ENCODE results near the gene BNIP2.
A peak's percentile ranks its signal among the peaks of the same experiment; 100 is the strongest.
"Not testable (repeated sequence)": the region's sequence is repeated elsewhere in the genome, so short reads cannot be mapped to it uniquely, and the experiment has no call there.

Gene BNIP2, protein sequence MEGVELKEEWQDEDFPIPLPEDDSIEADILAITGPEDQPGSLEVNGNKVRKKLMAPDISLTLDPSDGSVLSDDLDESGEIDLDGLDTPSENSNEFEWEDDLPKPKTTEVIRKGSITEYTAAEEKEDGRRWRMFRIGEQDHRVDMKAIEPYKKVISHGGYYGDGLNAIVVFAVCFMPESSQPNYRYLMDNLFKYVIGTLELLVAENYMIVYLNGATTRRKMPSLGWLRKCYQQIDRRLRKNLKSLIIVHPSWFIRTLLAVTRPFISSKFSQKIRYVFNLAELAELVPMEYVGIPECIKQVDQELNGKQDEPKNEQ

DNA sequence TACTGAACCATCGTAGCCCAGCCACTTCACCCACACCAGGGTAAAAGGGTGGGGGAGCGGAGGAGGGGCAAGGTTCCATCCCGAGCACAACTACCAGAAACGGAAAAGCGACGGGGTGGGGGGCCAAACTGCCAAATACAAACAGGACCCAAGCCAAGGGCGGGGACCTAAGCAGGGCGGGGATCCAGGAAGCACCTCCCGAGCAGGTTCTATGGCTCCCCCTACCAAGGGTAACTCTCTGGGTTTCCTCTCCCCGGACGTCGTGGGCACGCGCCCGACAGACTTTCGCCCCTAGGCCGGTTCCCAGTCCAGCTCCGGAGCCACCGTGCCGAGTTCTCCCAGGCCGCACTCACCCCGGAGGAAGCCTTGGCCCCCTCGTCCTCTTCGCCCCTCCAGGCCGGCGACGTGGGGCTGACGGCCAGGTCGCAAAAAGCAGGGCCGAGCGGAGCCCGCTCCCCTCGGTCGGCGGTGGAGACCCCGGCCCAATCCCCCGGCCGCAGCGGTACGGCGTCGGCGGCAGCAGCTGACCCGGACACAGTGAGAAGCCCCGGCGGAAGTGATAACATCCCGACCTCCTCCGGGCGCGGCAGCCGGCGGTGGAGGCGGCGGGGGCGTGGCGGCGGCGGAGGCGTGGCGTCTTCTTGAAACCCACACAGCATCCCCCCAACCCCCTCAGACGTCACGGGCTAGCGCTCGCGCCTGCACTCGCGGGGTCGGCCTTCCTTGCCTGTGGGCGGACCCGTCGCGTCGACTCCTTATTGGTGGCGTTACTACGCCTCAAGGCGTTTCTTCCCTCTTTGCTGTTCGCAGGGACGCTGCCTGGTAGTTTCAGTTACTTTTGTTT, at the start of gene BNIP2:
Gene BNIP2, minus strand, starts transcription at position 539 of the 844 bp plus-strand sequence. CDS start 6,863 bp downstream, outside the sequence.
- DNase-seq = peak; percentile 97 to 98 (median 98)

DNA sequence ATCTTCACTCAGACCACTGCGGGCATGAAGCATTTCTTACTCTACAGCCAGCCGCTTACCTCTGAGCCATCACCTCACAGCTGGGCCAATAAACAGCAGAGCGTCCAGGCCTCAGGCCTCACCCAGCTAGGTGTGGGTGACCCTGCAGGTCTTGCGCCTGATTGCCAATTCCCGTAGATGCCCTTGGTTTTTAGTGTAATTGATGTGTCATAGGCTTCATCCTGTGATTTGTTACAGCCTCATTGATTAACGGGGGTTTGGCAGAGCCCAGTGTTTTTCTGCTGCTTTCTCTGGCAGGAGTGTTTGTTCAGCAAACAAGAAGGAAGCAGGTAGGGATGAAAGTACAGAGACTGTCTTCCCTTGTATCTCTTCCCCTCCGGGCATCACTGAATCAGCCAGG, 49.6 kb upstream of the BNIP2 start:
- DNase-seq = no peak

DNA sequence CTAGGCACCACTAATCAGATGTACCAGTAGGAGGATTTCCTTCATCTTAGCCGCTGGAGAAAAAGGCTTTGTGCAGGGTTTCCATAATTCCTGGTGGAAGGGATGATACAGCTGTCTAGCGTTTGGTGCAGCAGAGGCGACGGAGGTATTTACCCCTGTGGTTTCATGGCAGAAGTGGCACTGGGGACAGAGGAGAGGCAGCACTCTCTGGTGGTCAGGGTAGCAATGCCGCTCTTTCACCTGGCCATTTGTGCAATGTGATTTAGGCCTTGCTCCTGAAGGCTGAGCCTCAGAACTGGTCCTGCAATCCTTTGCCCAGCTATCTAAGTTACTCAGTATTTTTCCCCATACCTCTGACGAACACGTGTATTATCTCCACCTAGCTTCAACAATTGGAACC, 47.1 kb upstream of the BNIP2 start:
- no peak for DNase-seq

DNA sequence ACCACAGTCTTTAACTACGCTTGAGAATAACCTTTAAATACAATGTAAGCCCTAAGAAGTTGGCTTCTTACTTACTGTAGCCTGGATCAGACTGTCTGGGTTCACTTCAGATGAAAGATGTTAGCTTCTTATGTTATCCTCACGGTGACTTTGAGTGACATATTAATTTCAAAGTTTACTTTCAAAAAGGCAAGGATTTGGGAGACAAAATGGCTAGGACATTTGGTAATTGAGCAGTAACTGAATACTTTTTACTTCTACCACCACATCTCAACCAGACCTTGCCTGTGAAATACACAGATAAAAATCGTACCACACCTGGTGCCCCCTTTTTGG, 36.0 kb upstream of the BNIP2 start:
- no peak for DNase-seq

DNA sequence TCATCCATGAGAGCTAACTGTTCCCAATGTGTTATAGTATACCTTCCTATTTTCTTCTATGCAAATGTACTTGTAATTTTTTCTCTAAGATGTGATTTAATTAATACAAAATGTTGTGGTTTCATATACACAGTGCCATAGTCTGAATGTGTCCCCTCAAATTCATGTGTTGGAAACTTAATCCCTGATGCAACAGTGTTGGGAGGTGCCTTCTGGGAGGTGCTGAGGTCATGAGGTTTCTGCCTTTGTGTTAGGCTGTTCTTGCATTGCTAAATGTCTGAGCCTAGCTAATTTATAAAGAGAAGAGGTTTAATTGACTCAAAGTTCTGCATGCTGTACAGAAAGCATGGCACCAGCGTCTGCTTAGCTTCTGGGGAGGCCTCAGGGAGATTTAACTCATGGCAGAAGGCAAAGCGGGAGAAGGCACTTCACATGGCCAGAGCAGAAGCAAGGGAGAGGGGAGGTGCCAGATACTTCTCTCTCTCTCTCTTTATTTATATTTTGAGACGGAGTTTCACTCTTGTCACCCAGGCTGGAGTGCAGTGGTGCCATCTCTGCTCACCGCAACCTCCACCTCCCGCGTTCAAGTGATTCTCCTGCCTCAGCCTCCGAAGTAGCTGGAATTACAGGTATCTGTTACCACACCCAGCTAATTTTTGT, 34.7 kb upstream of the BNIP2 start:
- DNase-seq = no peak

DNA sequence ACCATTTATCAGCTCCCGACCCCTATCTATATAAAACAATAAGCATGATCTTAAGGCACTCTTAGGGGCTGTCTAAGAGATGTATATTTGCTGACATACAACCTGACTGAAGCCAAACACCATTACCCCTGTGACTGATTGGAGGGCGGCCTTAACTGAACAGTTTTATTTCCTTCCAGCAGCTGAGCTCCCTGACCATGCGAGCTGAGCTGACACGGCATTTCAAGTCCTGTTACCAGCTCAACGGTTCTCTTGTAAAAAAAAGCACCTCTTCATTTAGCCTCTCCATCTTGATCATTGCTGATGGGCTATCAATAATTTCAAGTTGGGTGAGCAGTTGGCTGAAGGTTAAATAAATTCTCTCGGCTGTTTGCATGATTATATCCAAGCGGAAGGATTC, 33.4 kb upstream of the BNIP2 start:
- DNase-seq = no peak

DNA sequence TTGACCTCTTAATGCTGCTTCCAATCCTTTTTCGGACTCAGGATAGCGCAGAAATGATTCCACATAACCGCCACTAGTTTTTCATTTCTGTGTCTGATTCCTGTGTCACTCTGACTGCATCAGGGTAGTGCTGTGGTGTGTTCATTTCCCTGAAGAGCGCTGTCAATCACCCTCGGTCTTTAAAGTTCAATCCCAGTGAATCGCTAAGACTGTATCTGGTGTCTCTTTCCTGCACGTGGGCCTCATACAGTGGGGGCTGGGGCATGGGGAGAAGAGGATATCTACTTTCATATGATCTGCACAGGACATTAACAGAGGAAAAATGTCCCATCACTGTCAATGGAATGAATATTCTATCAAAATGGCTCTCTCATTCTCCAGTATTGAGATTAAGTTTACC, 32.9 kb upstream of the BNIP2 start:
- DNase-seq = no peak

DNA sequence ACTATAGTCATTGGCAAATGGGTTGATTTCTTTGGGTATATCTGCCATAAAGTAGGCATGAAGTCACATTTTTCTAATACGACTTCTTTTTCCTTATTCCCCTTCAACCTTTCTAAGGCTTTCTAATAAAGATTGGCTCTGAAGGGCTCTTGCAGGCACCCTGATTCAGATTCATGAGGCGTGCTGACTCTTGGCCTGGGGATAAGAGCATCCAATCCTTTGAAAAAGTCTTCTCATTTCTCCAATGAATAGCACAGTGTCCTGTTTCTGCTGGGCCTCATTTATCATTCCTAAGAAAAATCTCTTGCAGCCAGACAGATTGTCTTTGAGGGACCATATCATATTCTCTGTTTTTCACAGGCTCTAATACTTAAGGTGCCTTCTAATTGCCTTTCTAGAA, 32.3 kb upstream of the BNIP2 start:
- no peak for DNase-seq

DNA sequence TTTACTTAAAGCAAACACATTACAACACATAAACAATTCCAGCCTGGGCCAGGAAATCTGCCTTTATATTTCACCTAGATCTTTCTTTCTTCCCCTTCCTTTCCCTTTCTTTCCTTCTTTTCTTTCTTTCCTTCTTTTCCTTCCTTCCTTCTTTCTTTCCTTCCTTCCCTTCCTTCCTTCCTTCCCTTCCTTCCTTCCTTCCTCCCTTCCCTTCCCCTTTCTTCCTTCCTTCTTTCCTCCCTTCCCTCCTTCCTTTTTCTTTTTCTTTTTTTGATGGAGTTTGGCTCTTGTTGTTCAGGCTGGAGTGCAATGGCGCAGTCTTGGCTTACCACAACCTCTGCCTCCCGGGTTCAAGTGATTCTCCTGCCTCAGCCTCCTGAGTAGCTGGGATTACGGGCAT, 24.1 kb upstream of the BNIP2 start:
- no peak for DNase-seq

DNA sequence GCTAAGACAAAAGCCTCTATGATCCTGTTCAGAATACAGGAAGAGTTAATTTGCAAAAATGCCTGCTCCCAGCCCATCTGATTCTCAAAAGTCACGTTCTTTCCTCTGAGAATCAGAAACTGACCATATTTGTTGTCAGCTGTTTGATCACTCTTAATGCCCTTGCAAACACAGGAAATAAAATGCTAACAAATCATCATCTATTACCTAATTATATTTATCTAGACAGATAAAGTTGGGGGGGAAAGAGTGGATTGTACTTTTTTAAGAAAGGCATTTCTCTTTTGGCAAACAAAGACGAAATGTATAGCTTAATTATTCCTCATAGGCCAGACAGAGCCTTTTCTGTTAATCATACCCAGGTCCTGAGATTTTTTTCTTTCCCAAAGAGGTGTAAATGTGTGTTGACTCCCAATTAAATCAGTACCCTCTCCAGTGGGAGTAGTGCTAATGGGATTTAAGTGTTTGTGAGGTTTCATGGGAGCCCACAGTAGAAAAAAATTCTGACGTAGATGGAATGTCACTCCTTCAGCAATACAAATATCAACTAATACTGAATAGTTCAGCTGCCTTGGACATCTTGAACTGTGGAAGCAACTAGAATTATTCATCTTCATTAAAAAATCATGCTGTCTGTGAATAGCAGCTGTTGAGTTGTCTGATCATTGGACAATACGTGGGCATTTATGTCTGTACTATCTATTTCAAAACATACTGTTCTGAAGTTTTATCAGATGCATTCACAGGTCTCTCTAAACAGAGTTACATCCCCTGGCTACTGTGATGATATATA, 22.5 kb upstream of the BNIP2 start:
- DNase-seq = no peak

DNA sequence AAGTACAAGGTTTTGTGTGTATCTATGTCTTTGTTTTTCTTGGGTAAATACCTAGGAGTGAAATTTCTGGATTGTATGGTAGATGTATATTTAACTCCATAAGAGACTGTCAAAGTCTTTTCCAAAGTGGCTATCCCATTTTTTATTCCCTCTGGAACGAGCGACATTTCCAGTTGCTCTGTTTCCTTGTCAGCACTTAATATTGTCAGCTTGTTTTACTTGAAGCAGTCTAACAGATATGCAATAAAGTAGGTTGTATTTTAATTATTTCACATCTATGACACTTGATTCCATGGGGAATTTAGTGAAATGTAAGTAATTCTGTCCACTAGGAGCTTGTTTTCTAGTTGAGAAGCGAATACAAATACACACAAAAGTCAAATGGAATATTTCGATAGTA, 18.5 kb upstream of the BNIP2 start:
- DNase-seq = no peak

DNA sequence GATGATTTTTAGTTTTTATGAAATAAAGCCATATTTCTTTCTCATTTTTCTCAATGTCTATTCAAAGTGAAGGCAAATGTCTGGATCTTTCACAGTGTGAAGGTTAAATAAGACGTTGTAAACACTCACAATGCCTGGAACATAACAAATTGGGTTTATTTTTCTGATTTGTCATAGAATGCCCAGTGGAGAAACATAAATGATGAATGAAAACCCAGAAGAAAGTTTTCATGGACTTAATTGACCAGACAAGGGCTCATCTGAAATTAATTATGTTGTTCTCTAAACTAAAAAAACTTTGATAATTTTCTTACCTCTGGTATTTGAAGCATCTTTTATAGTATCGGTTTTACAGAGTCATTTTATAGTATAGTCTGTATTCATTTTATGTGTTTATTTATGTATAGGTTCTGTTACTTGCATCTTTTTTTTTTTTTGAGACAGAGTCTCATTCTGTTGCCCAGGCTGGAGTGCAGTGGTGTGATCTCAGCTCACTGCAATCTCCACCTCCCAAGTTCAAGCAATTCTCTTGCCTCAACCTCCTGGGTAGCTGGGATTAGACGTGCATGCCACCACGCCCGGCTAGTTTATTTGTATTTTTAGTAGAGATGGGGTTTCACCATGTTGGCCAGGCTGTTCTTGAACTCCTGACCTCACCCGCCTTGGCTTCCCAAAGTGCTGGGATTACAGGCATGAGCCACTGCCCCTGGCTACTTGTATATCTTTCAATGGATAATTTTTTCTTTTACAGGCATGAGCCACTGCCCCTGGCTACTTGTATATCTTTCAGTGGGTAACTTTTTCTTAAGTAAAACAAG, 15.1 kb upstream of the BNIP2 start:
- no peak for DNase-seq

DNA sequence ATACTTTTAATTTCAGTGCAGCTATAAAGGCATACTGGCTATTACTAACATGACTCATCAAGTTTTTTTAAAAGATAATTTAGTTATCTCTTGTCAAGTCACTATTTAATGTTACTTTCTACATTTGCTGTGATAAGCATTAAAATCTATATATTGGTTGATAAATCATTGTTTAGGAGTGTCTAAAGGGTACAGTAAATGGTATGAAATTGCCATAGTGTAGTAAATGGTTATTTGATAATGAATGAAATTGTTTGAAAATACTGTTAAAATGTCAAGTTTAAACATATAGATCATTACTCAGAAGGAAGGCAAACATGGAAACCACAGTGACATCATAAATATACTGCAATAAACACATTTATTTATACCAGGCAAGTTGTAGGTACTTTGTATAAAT, 13.2 kb upstream of the BNIP2 start:
- DNase-seq = no peak

DNA sequence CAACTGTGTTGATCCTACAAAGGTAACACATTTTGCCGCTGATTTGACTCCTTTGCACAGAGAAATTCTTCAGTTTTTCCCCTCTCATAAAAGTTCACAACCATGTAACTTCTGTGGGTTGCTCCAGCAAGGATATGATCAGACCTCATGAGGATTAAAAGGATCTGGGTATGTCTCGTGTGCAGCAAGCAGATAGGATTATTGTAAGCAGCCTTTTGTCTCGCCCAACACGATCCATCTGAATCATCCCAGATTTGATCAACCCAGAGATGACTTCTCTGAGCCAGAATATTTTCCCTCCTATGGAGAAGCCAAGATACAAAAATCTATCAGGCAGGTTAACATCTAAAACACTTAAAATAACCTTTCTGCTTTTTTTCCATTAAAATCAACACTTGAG, 12.8 kb upstream of the BNIP2 start:
- DNase-seq = no peak

DNA sequence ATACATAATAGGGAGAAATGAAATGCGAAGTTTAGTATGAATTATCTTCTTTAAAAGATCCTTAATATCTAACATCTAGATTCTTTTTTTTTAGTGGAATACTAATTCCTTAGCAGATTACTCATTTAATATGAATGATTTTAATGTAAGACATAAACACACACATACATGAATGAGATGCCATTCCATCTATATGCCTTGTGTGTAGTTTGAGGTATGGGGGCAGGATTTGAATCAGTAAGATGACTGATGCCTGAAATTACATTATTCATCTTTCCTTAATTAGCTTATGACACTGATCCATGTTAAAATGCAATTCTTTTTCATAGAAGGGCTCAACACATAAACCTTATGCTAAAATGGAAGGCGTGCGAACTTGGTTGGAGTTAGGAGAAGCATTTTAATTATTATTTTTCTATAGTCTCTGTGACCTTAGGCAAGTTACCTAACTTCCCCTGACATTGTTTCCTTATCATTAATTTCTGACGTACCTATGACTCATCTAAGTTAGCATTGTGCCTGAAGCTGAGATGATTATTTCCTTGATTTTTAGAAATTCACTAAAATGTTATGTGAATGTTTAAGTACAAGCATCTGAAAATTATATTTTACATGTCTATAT, 10.8 kb upstream of the BNIP2 start:
- no peak for DNase-seq

DNA sequence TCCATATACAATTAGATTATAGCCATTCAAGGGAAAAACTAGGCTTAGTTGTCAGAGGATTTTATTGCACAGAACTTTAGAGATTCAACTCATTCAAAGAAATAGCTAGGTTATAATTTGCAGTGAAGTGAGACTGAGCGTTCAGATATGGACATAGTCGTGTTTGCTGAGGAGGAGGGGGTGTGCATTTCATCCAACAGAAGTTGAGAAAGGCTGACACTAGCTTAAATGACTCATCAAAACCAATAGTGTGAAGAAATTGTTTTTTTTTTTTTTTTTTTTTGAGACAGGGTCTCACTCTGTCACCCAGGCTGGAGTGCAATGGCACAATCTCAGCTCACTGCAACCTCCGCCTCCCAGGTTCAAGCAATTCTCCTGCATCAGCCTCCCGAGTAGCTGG, 8.9 kb upstream of the BNIP2 start:
- DNase-seq = not testable (repeated sequence)

DNA sequence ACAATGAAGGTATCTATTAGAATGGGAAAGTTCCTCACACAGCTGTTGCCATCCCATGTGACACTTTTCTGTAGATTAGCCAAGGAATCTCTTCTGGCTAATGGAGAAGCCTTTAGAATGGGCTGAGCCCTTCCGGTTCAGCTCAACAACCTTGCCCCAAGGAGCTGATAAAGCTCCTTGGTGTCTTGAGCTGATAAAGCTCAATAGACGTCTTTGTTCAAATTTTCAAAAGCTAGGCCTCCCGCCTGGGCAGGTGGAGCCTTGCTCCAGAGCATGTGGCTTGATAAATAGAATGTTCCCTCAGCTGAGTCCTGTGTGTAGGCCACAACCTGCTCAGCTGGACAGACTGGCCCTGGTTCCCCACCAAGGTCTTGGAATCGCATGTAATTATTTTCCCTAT, 7.2 kb upstream of the BNIP2 start:
- DNase-seq = no peak

DNA sequence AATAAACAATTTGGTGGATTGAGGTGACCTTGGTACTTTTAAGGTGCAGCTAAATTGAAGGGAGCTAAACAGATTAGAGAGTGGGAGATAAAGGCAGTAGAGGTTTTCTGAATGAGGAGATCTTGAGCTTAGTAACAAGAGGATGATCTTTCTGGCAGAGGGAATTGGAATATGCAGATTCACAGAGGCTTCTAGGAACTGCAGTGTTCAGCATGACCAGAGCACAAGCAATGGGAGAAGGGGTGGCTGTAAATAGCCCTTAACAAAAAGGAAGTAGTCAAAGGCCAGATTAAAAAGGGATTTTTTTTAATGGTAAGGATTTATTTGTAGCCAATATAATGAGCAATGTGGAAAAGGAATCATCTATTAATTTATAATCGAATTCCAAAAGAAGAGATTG, 5.7 kb upstream of the BNIP2 start:
- peak in 2 of 3 donors; percentile 29 for DNase-seq

DNA sequence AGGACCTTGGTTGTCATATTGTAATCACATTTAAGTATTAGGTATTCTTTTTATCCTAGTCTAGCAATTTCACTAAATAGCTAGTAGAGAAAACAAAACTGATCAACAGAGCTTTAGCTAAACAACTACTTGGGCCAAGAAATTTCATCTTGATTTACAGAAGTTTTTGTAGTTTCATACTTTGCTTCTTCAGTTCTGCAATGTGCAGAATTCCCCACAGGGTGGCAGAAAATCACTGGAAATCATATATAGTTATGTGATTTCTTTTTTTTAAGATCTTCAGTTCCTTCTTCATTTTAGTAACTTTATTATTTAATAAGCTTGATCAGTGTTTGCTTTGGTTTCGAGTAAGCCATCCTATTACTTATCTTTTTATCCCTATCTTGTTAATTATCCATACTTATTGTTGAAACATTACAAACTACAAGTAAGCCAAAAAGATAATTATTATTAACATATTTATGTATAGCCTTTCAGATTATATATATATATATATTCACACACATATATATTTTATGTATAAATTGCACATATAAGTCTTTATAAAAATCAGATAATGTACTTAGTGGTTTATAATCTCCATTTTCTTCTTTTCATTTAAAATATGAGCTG, 2.2 kb upstream of the BNIP2 start:
- peak; percentile 68 to 85 (median 79) for DNase-seq

DNA sequence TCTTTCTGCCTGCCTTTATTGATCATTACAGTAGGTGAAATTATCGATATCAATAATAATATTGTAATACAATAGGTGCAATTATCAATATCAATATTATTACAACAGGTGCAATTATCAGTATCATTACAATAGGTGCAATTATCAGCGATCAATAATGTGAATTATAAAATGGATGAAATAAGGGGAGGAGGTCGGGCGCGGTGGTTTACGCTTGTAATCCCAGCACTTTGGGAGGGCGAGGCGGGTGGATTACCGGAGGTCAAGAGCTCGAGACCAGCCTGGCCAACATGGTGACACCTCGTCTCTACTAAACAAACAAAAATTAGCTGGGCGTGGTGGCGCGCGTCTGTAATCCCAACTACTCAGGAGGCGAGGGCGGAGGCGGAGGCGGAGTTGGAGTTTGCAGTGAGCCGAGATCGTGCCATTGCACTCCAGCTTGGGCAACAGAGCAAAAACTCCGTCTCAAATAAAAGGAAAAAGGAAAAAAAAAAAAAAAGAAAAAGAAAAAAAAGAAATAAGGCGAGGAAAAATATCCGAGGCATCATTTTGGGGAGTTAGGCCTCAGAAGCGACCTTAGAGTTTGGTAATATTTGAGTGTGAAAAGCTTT, 611 bp upstream of the BNIP2 start:
- peak; percentile 81 to 87 (median 84) for DNase-seq

DNA sequence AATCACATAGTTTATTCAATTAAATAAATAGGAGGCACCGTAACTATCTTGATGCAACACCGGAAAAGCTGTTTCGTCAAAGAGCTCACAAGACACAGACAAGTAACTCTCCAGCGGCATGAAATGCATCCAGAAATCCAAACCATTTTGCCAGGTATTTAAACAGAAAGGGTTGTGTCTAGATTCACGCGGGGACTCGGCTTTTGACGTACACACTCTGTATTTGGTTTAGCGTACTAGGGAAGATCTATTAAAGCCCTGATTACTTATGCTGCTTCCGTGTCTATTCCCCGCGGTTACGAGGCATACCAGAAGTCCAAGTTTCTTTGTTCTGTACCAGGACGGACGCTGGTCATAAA, 718 bp downstream of the BNIP2 start:
- DNase-seq = peak; percentile 63 to 76 (median 71)
